ENCODE measurements around the gene MOB3B.

Gene MOB3B

GRCh38 chr9:27282269-27282668 lies 247.3 kb downstream of the MOB3B start:
- no peak for DNase-seq (ENCODE audit: low read depth, low spot score)

- no peak for DNase-seq (ENCODE audit: low read depth, low spot score)
Observed at GRCh38 chr9:27280860-27281259, 248.8 kb downstream of the MOB3B start.

DNA sequence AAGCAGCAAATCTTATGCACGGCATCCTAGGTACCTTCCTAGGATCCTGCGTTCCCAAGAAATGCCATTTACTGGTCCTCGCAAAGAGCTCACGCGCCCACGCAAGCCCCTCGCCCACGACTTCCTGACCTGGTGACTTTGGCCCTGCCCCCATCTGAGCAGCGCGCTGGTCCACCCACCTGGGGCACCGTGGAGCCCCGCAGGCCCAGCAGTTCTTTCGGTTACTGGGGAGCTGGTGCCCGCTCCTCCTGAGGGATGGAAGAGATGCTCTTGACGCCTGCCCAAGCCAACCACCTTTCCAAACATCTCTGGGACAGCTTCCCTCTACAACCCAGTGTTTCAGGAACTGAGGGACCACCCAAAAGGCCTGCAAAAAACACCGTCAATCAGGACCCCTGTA lies 249.4 kb downstream of the MOB3B start:
- no peak for DNase-seq (ENCODE audit: low read depth, low spot score)

- DNase-seq (ENCODE audit: low read depth, low spot score) = no peak
Observed at GRCh38 chr9:27279611-27280010, 250.0 kb downstream of the MOB3B start.

DNA sequence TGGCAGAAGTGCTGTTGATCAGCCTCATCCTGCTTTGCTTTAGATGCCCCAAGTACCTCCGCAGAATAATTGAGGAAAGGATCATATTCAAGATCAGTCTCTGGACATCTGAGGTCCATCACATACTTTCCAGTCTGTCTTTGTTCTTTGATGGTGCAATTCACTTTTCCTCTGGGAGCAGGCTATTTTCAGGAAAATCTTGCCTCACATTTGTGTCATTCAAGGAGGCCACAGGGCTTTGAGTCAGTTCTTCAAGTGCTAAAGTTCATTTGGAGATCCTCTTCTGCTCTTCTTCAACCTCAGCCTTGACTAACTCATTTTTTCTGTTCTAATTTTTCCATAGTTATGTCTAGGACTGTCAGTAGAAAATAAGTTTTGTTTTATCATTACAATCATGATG lies 251.2 kb downstream of the MOB3B start:
- DNase-seq (ENCODE audit: low read depth, low spot score) = no peak

DNA sequence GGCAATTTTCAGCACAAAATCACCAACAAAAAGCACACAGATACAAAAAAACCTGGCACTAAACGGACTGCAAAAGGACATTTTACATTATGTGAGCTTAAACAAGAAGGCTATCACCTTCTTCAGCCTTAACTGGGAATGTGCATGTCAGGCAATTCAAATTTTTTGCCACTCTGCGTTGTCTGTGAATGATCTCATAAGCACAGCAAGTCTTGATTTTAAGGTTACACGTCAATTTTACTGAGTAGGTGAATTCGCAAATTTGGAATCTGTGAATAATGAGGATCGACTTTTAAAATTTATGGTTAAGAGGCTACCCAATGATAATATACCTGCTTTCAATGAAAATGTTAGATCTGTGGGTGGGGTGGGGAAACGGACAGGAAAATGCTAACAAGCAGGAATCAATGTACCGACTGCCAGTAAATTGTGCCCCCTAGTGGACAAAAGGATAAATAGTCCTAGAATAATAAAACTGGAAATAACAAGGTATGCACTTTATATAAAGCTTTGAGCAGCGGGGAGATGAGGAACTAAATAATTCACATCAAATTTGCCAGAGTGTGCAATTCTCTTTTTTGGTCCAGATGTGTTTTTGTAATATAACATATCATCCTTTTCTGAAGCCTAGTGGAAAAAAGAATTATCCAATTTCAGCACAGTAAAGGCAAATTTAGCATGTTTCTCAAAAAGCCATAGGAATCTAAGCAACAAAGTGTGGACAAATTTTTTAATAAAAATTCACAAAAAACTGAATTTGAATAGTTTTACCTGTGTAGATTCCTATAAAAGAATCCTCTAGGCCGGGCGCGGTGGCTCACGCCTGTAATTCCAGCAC lies 253.2 kb downstream of the MOB3B start:
- no peak for DNase-seq (ENCODE audit: low read depth, low spot score)

Measured in activated naive CD8-positive, alpha-beta T cell treated with anti-CD3 and anti-CD28 coated beads, Interleukin-2, amount 50 U/mL, for 16 hours (primary cell).